Activated B cell treated with CpG ODN at 0.5 μM for 24 hours (primary cell): ENCODE data around the gene RFC4. TPM values are rescaled to one million over a fixed set of nuclear protein-coding genes. Genes with fewer than 3 reads are reported as not detected.
A peak's percentile ranks its signal among the peaks of the same experiment; 100 is the strongest.

ENCODE experiments used
- ATAC-seq: fragments of 200-7000 bp; cut with Tn5 transposase; one replicate; pipeline ENCODE4 v1.10.0; 2021; ENCODE audit warnings: low read depth, mild to moderate bottlenecking, moderate library complexity
- CTCF ChIA-PET: fragments of 350-600 bp; sonication (Branson Sonifier 250); formaldehyde crosslinking; loops from one replicate; lab custom pipeline; 2021; ENCODE audit warnings: antibody characterized with exemption; lab: Charles Lee
- POLR2A ChIA-PET: fragments of 350-600 bp; sonication (Branson Sonifier 250); formaldehyde crosslinking; loops from one replicate; lab custom pipeline; 2021; ENCODE audit warnings: antibody characterized with exemption; lab: Charles Lee
- DNase-seq: peaks from one replicate; pipeline ENCODE4 v3.0.0; 2022
- H3K27ac Mint-ChIP-seq: one replicate; pipeline ENCODE4 v1.8.0; 2020; ENCODE audit warnings: mixed read lengths
- H3K27me3 Mint-ChIP-seq: one replicate; pipeline ENCODE4 v1.8.0; 2021; ENCODE audit warnings: mixed read lengths
- H3K36me3 Mint-ChIP-seq: one replicate; pipeline ENCODE4 v1.8.0; 2021; ENCODE audit warnings: low read depth, mixed read lengths
- H3K4me1 Mint-ChIP-seq: one replicate; pipeline ENCODE4 v1.8.0; 2021; ENCODE audit warnings: mixed read lengths
- H3K4me3 Mint-ChIP-seq: one replicate; pipeline ENCODE4 v1.8.0; 2020; ENCODE audit warnings: mild to moderate bottlenecking, mixed read lengths
- H3K9me3 Mint-ChIP-seq: one replicate; pipeline ENCODE4 v1.8.0; 2020; ENCODE audit warnings: mixed read lengths
- intact Hi-C: fragments of 100-400 bp; cut with micrococcal nuclease; formaldehyde crosslinking; loops from one replicate; pipeline ENCODE4 v1.15.1; 2024
- total RNA-seq: library from RNA; stranded (reverse); gene quantifications from 2 replicates; pipeline ENCODE4 v1.2.3, GENCODE V29; 2022
- TF ChIP-seq, protein P1 (sequence below): fragments of 200-600 bp; IDR thresholded peaks from one replicate; pipeline ENCODE4 v1.8.0; 2022; ENCODE audit warnings: antibody characterized with exemption, mild to moderate bottlenecking

RFC4 gene
- total RNA-seq, 1 donor from 2014 or later, result 29.9 TPM

DNA sequence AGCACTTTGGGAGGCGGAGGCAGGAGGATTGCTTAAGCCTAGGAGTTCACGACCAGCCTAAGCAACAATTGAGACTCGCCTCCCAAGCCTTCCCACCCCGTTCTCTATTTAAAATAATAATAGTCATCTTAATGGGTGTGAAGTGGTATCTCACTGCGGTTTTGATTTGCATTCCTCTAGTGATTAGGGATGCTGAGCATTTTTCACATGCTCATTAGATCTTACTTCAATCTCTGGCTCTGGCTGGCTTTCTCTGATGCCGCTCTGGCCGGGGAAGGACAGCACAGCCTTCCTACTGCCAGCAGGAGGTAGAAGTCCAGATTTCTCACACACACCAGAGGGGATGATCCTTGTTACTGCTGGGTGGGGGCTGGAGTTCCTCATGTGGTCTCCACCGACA, 30.3 kb downstream of the RFC4 start:
- no peak for DNase-seq
- Mint-ChIP-seq H3K4me3 (no peak overlapping the region), H3K4me1 (peaks cover 23% of the 10 kb centered on the region), H3K36me3 (peaks cover 3% of the 10 kb centered on the region), H3K9me3 (no peaks in the 10 kb centered on the region), H3K27me3 (no peaks in the 10 kb centered on the region), H3K27ac (no peak overlapping the region)
- ATAC-seq, result no peak
- ChIA-PET POLR2A (no interaction called here), CTCF (no interaction called here)
- intact Hi-C loops, result no loop called here
- TF ChIP-seq, protein P1, sequence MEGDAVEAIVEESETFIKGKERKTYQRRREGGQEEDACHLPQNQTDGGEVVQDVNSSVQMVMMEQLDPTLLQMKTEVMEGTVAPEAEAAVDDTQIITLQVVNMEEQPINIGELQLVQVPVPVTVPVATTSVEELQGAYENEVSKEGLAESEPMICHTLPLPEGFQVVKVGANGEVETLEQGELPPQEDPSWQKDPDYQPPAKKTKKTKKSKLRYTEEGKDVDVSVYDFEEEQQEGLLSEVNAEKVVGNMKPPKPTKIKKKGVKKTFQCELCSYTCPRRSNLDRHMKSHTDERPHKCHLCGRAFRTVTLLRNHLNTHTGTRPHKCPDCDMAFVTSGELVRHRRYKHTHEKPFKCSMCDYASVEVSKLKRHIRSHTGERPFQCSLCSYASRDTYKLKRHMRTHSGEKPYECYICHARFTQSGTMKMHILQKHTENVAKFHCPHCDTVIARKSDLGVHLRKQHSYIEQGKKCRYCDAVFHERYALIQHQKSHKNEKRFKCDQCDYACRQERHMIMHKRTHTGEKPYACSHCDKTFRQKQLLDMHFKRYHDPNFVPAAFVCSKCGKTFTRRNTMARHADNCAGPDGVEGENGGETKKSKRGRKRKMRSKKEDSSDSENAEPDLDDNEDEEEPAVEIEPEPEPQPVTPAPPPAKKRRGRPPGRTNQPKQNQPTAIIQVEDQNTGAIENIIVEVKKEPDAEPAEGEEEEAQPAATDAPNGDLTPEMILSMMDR, result no peak

DNA sequence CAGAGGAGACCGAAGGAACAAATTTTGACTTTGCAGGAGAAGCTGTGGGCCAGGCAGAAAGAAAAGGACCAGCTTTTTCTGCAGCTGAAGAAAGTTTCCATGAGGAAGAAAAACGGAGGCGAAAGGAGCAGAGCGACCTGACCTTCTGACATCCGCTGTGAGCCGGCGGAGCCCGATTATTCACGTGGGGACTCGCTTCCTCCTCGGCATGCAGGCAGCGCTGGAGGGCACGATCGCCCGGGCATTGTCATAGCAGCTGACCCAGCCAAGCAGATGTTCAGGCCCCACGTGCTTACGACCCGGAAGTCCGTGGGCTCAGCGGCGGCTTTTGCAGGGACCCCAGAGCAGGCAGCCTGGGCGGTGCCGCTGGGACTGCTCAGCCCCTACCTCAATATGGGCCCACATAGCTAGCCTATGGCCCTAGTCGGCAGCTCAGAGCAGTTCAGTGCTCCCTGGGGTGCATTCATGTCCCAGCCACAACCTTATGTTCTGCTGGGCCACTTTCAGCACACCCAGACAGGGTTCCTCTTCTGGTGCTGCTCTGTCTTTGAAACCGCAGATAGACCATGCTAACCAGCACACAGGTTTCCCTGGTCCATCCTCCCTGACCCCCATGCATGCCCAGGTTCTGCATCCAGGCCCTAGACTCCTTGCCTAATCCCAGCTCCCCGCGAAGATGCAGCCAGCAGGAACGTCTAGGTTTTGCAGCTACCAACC, 33.4 kb downstream of the RFC4 start:
- TF ChIP-seq, protein P1, result no peak
- DNase-seq (peak; percentile 67), ATAC-seq (peak; percentile 94)
- Mint-ChIP-seq H3K4me3 (peak overlapping the region; percentile 96), H3K9me3 (no peaks in the 10 kb centered on the region), H3K36me3 (peaks cover 3% of the 10 kb centered on the region), H3K27me3 (no peaks in the 10 kb centered on the region), H3K4me1 (peaks cover 23% of the 10 kb centered on the region), H3K27ac (peak overlapping the region; percentile 96)
- ChIA-PET POLR2A (interaction anchor here (0.6 to 5.2 kb wide), 17 partner anchors 10 to 835 kb away, joined by 3 to 258 read pairs (median 4); partner anchors contain the start of genes DNAJB11, EIF4A2, RPL39L and TBCCD1), CTCF (interaction anchor here (0.9 to 2.1 kb wide), 3 partner anchors 11 to 156 kb away, joined by 3 to 8 read pairs (median 7); partner anchors contain the start of gene EIF4A2)
- intact Hi-C loops, result loop anchor here (1.0 kb wide), 2 partner anchors 10 to 33 kb away; partner anchors contain the start of genes EIF4A2 and RFC4

GRCh38 chr3:186772281-186772694, 34.0 kb downstream of the RFC4 start:
- intact Hi-C loops, result loop anchor here (1.0 kb wide), 2 partner anchors 11 to 34 kb away; partner anchors contain the start of genes EIF4A2 and RFC4
- POLR2A ChIA-PET, result interaction anchor here (0.6 to 5.2 kb wide), 16 partner anchors 11 to 835 kb away, joined by 3 to 258 read pairs (median 4); partner anchors contain the start of genes DNAJB11, EIF4A2, RPL39L and TBCCD1

DNA sequence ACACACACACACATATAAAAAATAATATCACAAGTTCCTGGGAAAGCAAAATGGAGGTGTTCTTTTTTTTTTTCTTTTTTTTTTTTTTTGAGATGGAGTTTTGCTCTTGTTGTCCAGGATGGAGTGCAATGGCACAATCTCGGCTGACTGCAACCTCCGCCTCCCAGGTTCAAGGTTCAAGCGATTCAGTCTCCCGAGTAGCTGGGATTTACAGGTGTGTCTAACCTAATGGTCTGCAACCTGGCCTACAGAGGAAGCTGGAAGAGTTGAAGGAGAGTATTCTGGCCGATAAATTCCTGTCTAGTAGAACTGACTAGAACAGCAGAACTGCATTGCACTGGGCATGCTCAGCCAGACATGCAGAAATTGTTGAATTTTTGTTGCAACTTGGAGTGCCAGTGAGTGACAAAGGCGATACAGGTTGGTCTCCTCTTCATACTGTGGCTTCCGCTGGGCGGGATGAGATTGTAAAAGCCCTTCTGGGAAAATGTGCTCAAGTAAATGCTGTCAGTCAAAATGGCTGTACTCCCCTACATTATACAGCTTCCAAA, 45.3 kb downstream of the RFC4 start:
- TF ChIP-seq, protein P1, result no peak
- Mint-ChIP-seq H3K9me3 (no peaks in the 10 kb centered on the region), H3K27me3 (no peaks in the 10 kb centered on the region), H3K27ac (no peak overlapping the region), H3K4me1 (no peaks in the 10 kb centered on the region), H3K36me3 (no peaks in the 10 kb centered on the region), H3K4me3 (no peak overlapping the region)
- ChIA-PET CTCF (interaction anchor here (0.7 kb wide), 1 partner anchor 11 kb away, joined by 3 read pairs; no protein-coding TSS in a partner anchor), POLR2A (no interaction called here)
- DNase-seq (no peak), ATAC-seq (no peak)
- intact Hi-C loops, result no loop called here

More at GRCh38 chr3:186772281-186772694, 34.0 kb downstream of the RFC4 start:
- Mint-ChIP-seq H3K9me3 (no peaks in the 10 kb centered on the region), H3K27ac (peak overlapping the region; percentile 96), H3K4me3 (peak overlapping the region; percentile 96), H3K36me3 (peaks cover 3% of the 10 kb centered on the region), H3K4me1 (peaks cover 23% of the 10 kb centered on the region), H3K27me3 (no peaks in the 10 kb centered on the region)
- TF ChIP-seq, protein P1, result no peak
- ATAC-seq (peak; percentile 16), DNase-seq (no peak)
- CTCF ChIA-PET, result interaction anchor here (0.9 to 2.1 kb wide), 3 partner anchors 11 to 155 kb away, joined by 3 to 8 read pairs (median 7); partner anchors contain the start of gene EIF4A2
